LNCaP clone FGC (cell line): ENCODE measurements around the gene RBFOX2.
A peak's percentile ranks its signal among the peaks of the same experiment; 100 is the strongest.

Source experiments
- DNase-seq: peaks from one replicate; pipeline ENCODE4 v3.0.0-alpha.2; 2011; ENCODE audit warnings: low read depth
- H3K4me3 ChIP-seq: 2 replicates; pipeline ENCODE4 v1.5.1; 2011; ENCODE audit warnings: mild to moderate bottlenecking, low read depth, low read length, control low read depth
- CTCF ChIP-seq: IDR thresholded peaks from 2 replicates; pipeline ENCODE4 v1.5.1; 2012; ENCODE audit warnings: mild to moderate bottlenecking; ENCODE audit not compliant: control insufficient read depth, insufficient read depth; ENCODE audit errors: extremely low read depth

Gene RBFOX2

GRCh38 chr22:35914665-35915476 lies 113.8 kb downstream of the RBFOX2 start:
- peak overlapping the region; percentile 44 for H3K4me3 ChIP-seq
- peak; percentile 91 for DNase-seq

GRCh38 chr22:35914357-35914664 lies 114.3 kb downstream of the RBFOX2 start:
- no peak for DNase-seq
- peak overlapping the region; percentile 44 for H3K4me3 ChIP-seq
- no peak for TF ChIP-seq CTCF

More at GRCh38 chr22:35914665-35915476, 113.8 kb downstream of the RBFOX2 start:
- TF ChIP-seq CTCF = no peak

- no peak for TF ChIP-seq CTCF
- no peak for DNase-seq
- peak overlapping the region; percentile 17; the same call in 1 of the 2 replicates for H3K4me3 ChIP-seq
Observed at GRCh38 chr22:35913925-35914324, 114.7 kb downstream of the RBFOX2 start.

- no peak overlapping the region for H3K4me3 ChIP-seq
- DNase-seq = no peak
- no peak for TF ChIP-seq CTCF
Observed at GRCh38 chr22:35912658-35913057, 116.0 kb downstream of the RBFOX2 start.

- no peak overlapping the region for H3K4me3 ChIP-seq
- TF ChIP-seq CTCF = no peak
- peak; percentile 79 for DNase-seq
Observed at GRCh38 chr22:35911877-35912276, 116.7 kb downstream of the RBFOX2 start.

GRCh38 chr22:35910926-35911325 lies 117.7 kb downstream of the RBFOX2 start:
- H3K4me3 ChIP-seq = no peak overlapping the region
- DNase-seq = no peak
- TF ChIP-seq CTCF = no peak
